GM12878 (cell line): ENCODE measurements around the gene DNASE1L3. TPM values are rescaled to one million over a fixed set of nuclear protein-coding genes. Genes with fewer than 3 reads are reported as not detected.
A peak's percentile ranks its signal among the peaks of the same experiment; 100 is the strongest.

Experiments
- BACH1 ChIP-seq: fragments of 450-650 bp; IDR thresholded peaks from 2 replicates; pipeline ENCODE4 v1.6.1; 2017; ENCODE audit warnings: mild to moderate bottlenecking, borderline replicate concordance
- BHLHE40 ChIP-seq, 2 experiments: fragments of 450-650 bp in 1 of 2; IDR thresholded peaks; 2 replicates each; pipeline ENCODE4 v1.6.1; 2011 to 2017; ENCODE audit warnings: low read depth in 2 of 2, borderline replicate concordance in 1 of 2, improper control_type of control experiment in 1 of 2, low read length in 1 of 2, mild to moderate bottlenecking in 1 of 2
- CEBPB ChIP-seq, 2 experiments: fragments of 150-350 bp in 1 of 2; IDR thresholded peaks; 2 replicates each; pipeline ENCODE4 v1.6.1; 2012 to 2014; ENCODE audit warnings: low read depth in 2 of 2, low read length in 2 of 2, borderline replicate concordance in 1 of 2, inconsistent platforms in 1 of 2
- HDGF ChIP-seq: fragments of 450-650 bp; IDR thresholded peaks from 2 replicates; pipeline ENCODE4 v1.6.1; 2016; ENCODE audit warnings: antibody characterized with exemption
- MTA3 ChIP-seq: IDR thresholded peaks from 2 replicates; pipeline ENCODE4 v1.6.1; 2012; ENCODE audit warnings: low read length, inconsistent platforms, borderline replicate concordance
- NFIC ChIP-seq: IDR thresholded peaks from 2 replicates; pipeline ENCODE4 v1.6.1; 2012; ENCODE audit warnings: low read depth, mild to moderate bottlenecking, inconsistent platforms, low read length, moderate library complexity
- POLR2A ChIP-seq: IDR thresholded peaks from 2 replicates; pipeline ENCODE4 v1.6.1; 2011; ENCODE audit warnings: low read depth, mild to moderate bottlenecking, low read length
- RAD21 ChIP-seq: IDR thresholded peaks from 2 replicates; pipeline ENCODE4 v1.6.1; 2011; ENCODE audit warnings: mild to moderate bottlenecking, low read depth, low read length, moderate library complexity; ENCODE audit not compliant: insufficient read depth
- TARDBP ChIP-seq: IDR thresholded peaks from 2 replicates; pipeline ENCODE4 v1.6.1; 2016; ENCODE audit warnings: borderline replicate concordance
- TCF12 ChIP-seq: IDR thresholded peaks from 2 replicates; pipeline ENCODE4 v1.6.1; 2011; ENCODE audit warnings: low read depth, mild to moderate bottlenecking, low read length
- ZNF207 ChIP-seq: fragments of 450-650 bp; IDR thresholded peaks from 2 replicates; pipeline ENCODE4 v1.6.1; 2014; ENCODE audit warnings: antibody characterized with exemption, mild to moderate bottlenecking, borderline replicate concordance
- ZNF384 ChIP-seq: IDR thresholded peaks from 2 replicates; pipeline ENCODE4 v1.6.1; 2012; ENCODE audit warnings: low read depth, mild to moderate bottlenecking, low read length, improper control_type of control experiment, borderline replicate concordance
- ZZZ3 ChIP-seq: IDR thresholded peaks from 2 replicates; pipeline ENCODE4 v1.6.1; 2011; ENCODE audit warnings: low read depth; ENCODE audit not compliant: control insufficient read depth, insufficient read length
- polyA plus RNA-seq, 11 experiments: library from polyadenylated mRNA; depleted of rRNA in 4 of 11; unstranded in 6 of 11; stranded (reverse) in 5 of 11; fragments of >200 nt; fragmentation: Nextera tagmentation in 4 of 11; fragmentation: Illumina TruSeq in 1 of 11; extraction: Ambion mirVana in 4 of 11; extraction: Trizol in 1 of 11; gene quantifications; 1 replicate in 1 of 11; 2 replicates in 10 of 11; pipeline versions ENCODE4 v1.2.1 to v1.2.3, GENCODE V29; 2011 to 2016; ENCODE audit warnings: inconsistent platforms in 2 of 11, missing spikeins in 2 of 11, low read depth in 1 of 11
- total RNA-seq, 4 experiments: library from RNA; depleted of rRNA in 3 of 4; stranded (reverse); fragments of >200 nt in 3 of 4; fragmentation: Illumina TruSeq in 1 of 4; extraction: Trizol in 1 of 4; gene quantifications; 2 replicates each; pipeline versions ENCODE4 v1.2.1 to v1.2.3, GENCODE V29; 2013 to 2021
- TF ChIP-seq, protein P1 (sequence below): fragments of 450-650 bp; conservative IDR thresholded peaks from 2 replicates; pipeline ENCODE4 v1.6.1; 2017; ENCODE audit warnings: mild to moderate bottlenecking, moderate library complexity
- TF ChIP-seq, protein P2 (sequence below): IDR thresholded peaks from 2 replicates; pipeline ENCODE4 v1.6.1; 2011; ENCODE audit warnings: borderline replicate concordance, low read depth, mild to moderate bottlenecking, moderate library complexity, low read length; ENCODE audit not compliant: insufficient read depth, poor library complexity, severe bottlenecking
- TF ChIP-seq, protein P3 (sequence below): IDR thresholded peaks from 2 replicates; pipeline ENCODE4 v1.6.1; 2012; ENCODE audit warnings: improper control_type of control experiment, low read depth, low read length; ENCODE audit not compliant: insufficient replicate concordance
- TF ChIP-seq, protein P4 (sequence below), 3 experiments: IDR thresholded peaks in 2 of 3; conservative IDR thresholded peaks in 1 of 3; 2 replicates each; pipeline ENCODE4 v1.5.1; 2011; ENCODE audit warnings: low read depth in 3 of 3, low read length in 3 of 3, mild to moderate bottlenecking in 3 of 3, control low read depth in 2 of 3, moderate library complexity in 2 of 3, inconsistent platforms in 1 of 3, mixed read lengths in 1 of 3; ENCODE audit not compliant: control insufficient read depth in 2 of 3, insufficient read depth in 1 of 3; ENCODE audit errors: extremely low read depth in 1 of 3

The DNASE1L3 gene
- total and polyA plus RNA-seq, 10 of the 15 experiments (the other 5 are each of a cell fraction or from before 2014, with no cell fraction given): 3.2 to 72.1 (median 6.3) TPM

DNA sequence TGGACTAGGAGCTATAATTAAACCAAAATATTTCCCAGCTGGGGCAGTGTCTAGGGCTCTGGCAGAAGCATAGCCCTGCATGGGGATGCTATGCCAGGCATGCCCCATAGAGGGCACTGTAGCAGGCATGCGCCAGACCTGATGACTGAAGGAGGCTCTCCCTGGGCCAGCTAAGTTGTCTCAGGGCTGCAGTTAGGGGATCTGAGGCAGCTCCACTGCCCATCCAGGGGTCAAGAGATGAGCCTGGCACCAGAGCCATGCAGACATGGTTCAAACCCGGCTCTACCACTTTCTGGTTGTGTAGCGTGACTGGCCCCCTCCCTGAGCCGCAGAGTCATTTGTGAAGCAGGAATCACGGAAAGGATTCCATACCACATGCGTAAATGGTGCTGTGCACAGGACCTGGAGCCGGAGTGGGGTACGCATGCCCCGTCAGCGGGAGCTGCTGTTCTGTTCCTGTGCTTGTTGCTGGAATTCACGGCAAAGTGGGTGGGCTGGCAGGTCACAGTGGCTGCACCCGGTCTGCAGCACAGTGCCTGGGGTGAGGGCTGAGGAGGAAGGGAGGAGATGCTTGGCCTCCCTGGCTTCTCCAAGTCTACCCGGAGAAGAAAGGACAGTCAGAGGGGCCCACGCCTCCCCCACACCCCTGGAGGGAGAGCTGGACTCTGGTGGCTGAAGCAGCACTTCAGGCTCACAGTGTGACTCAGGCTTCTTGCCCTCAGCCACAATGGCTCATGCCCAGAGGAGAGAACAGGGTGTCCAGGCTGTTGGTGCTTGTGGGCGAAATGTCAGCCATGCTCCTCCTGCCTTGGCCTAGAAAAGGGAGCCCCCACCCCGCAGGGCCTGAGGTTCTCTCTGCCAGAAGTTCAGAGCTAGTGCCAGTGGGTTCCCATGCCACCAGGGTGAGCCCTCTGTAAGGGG lies 43.1 kb downstream of the DNASE1L3 start (continued):
- TF ChIP-seq BHLHE40 (IDR thresholded peaks at IDR 0.05; ENCODE audit: borderline replicate concordance in 1 of 2, low read depth in 2 of 2, low read length in 1 of 2) (0 out of 4 replicates have a peak, but pooled peaks of 1 of the 2 experiments have one; percentile 12), ZNF384 (no peak), TARDBP (no peak), BACH1 (no peak), MTA3 (no peak), ZZZ3 (no peak), CEBPB (IDR thresholded peaks at IDR 0.05; ENCODE audit: borderline replicate concordance in 1 of 2, low read depth in 2 of 2, low read length in 2 of 2) (no peak), NFIC (no peak), TCF12 (no peak), ZNF207 (no peak), HDGF (no peak), POLR2A (no peak), RAD21 (peak; percentile 46)
- TF ChIP-seq, protein P1, sequence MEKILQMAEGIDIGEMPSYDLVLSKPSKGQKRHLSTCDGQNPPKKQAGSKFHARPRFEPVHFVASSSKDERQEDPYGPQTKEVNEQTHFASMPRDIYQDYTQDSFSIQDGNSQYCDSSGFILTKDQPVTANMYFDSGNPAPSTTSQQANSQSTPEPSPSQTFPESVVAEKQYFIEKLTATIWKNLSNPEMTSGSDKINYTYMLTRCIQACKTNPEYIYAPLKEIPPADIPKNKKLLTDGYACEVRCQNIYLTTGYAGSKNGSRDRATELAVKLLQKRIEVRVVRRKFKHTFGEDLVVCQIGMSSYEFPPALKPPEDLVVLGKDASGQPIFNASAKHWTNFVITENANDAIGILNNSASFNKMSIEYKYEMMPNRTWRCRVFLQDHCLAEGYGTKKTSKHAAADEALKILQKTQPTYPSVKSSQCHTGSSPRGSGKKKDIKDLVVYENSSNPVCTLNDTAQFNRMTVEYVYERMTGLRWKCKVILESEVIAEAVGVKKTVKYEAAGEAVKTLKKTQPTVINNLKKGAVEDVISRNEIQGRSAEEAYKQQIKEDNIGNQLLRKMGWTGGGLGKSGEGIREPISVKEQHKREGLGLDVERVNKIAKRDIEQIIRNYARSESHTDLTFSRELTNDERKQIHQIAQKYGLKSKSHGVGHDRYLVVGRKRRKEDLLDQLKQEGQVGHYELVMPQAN: no peak
- TF ChIP-seq, protein P2, sequence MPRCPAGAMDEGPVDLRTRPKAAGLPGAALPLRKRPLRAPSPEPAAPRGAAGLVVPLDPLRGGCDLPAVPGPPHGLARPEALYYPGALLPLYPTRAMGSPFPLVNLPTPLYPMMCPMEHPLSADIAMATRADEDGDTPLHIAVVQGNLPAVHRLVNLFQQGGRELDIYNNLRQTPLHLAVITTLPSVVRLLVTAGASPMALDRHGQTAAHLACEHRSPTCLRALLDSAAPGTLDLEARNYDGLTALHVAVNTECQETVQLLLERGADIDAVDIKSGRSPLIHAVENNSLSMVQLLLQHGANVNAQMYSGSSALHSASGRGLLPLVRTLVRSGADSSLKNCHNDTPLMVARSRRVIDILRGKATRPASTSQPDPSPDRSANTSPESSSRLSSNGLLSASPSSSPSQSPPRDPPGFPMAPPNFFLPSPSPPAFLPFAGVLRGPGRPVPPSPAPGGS: no peak
- TF ChIP-seq, protein P3, sequence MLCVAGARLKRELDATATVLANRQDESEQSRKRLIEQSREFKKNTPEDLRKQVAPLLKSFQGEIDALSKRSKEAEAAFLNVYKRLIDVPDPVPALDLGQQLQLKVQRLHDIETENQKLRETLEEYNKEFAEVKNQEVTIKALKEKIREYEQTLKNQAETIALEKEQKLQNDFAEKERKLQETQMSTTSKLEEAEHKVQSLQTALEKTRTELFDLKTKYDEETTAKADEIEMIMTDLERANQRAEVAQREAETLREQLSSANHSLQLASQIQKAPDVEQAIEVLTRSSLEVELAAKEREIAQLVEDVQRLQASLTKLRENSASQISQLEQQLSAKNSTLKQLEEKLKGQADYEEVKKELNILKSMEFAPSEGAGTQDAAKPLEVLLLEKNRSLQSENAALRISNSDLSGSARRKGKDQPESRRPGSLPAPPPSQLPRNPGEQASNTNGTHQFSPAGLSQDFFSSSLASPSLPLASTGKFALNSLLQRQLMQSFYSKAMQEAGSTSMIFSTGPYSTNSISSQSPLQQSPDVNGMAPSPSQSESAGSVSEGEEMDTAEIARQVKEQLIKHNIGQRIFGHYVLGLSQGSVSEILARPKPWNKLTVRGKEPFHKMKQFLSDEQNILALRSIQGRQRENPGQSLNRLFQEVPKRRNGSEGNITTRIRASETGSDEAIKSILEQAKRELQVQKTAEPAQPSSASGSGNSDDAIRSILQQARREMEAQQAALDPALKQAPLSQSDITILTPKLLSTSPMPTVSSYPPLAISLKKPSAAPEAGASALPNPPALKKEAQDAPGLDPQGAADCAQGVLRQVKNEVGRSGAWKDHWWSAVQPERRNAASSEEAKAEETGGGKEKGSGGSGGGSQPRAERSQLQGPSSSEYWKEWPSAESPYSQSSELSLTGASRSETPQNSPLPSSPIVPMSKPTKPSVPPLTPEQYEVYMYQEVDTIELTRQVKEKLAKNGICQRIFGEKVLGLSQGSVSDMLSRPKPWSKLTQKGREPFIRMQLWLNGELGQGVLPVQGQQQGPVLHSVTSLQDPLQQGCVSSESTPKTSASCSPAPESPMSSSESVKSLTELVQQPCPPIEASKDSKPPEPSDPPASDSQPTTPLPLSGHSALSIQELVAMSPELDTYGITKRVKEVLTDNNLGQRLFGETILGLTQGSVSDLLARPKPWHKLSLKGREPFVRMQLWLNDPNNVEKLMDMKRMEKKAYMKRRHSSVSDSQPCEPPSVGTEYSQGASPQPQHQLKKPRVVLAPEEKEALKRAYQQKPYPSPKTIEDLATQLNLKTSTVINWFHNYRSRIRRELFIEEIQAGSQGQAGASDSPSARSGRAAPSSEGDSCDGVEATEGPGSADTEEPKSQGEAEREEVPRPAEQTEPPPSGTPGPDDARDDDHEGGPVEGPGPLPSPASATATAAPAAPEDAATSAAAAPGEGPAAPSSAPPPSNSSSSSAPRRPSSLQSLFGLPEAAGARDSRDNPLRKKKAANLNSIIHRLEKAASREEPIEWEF: no peak
- TF ChIP-seq, protein P4, sequence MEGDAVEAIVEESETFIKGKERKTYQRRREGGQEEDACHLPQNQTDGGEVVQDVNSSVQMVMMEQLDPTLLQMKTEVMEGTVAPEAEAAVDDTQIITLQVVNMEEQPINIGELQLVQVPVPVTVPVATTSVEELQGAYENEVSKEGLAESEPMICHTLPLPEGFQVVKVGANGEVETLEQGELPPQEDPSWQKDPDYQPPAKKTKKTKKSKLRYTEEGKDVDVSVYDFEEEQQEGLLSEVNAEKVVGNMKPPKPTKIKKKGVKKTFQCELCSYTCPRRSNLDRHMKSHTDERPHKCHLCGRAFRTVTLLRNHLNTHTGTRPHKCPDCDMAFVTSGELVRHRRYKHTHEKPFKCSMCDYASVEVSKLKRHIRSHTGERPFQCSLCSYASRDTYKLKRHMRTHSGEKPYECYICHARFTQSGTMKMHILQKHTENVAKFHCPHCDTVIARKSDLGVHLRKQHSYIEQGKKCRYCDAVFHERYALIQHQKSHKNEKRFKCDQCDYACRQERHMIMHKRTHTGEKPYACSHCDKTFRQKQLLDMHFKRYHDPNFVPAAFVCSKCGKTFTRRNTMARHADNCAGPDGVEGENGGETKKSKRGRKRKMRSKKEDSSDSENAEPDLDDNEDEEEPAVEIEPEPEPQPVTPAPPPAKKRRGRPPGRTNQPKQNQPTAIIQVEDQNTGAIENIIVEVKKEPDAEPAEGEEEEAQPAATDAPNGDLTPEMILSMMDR (IDR thresholded peaks at IDR 0.05 in 2 of 3, conservative IDR thresholded peaks at IDR 0.05 in 1 of 3; ENCODE audit: control insufficient read depth in 2 of 3, extremely low read depth in 1 of 3, insufficient read depth in 1 of 3, low read depth in 3 of 3, low read length in 3 of 3): peak; percentile 76 to 97 (median 95)
